ENCODE measurements around the gene GCG. TPM values are rescaled to one million over a fixed set of nuclear protein-coding genes. Genes with fewer than 3 reads are reported as not detected.

Gene GCG
- total and polyA plus RNA-seq, 7 donors, result 0.18 to 0.23 TPM; not detected in 5

- no peaks in the 10 kb centered on the region for H3K36me3 ChIP-seq (ENCODE audit: insufficient read depth in 1 of 2, low read depth in 1 of 2)
- 79 to 85% (median 80%) methylated on average over 2 of the region's 2 CpGs for WGBS, 3 donors
- intact Hi-C loops (cut with DNase I), result loop anchor here in 1 of 2 donors (1.0 kb wide), 1 partner anchor 18 kb away; no protein-coding TSS in a partner anchor
- no peak for DNase-seq
- H3K9me3 ChIP-seq, result no peaks in the 10 kb centered on the region
- no peak for TF ChIP-seq CTCF (IDR thresholded peaks at IDR 0.05)
- ATAC-seq, result no peak
- H3K27ac ChIP-seq, result no peak overlapping the region
- H3K4me3 ChIP-seq, result no peak overlapping the region
- H3K27me3 ChIP-seq (ENCODE audit: insufficient read depth in 3 of 3, low read length in 2 of 3), result no peaks in the 10 kb centered on the region
- H3K4me1 ChIP-seq, result no peaks in the 10 kb centered on the region
These were observed 25.5 kb downstream of the GCG start for GRCh38 chr2:162126527-162126926.

GRCh38 chr2:162126111-162126519, 25.9 kb downstream of the GCG start:
- Histone ChIP-seq H3K27ac (no peak overlapping the region), H3K9me3 (no peaks in the 10 kb centered on the region), H3K36me3 (ENCODE audit: insufficient read depth in 1 of 2, low read depth in 1 of 2) (no peaks in the 10 kb centered on the region), H3K27me3 (ENCODE audit: insufficient read depth in 3 of 3, low read length in 2 of 3) (no peaks in the 10 kb centered on the region), H3K4me1 (no peaks in the 10 kb centered on the region), H3K4me3 (no peak overlapping the region)
- ATAC-seq, result no peak
- intact Hi-C loops (cut with DNase I), result loop anchor here in 1 of 2 donors (1.0 kb wide), 1 partner anchor 18 kb away; no protein-coding TSS in a partner anchor
- DNase-seq, result no peak
- TF ChIP-seq CTCF (IDR thresholded peaks at IDR 0.05), result no peak
- WGBS, 3 donors, result 38 to 62% (median 58%) methylated on average over 1 of the region's 1 CpG

- ATAC-seq (no peak), DNase-seq (no peak)
- H3K27me3 ChIP-seq (ENCODE audit: insufficient read depth in 3 of 3, low read length in 2 of 3), result no peaks in the 10 kb centered on the region
- intact Hi-C loops (cut with DNase I), result loop anchor here in 1 of 2 donors (2.0 kb wide), 1 partner anchor 116 kb away; no protein-coding TSS in a partner anchor
- no peak overlapping the region for H3K27ac ChIP-seq
- no peak for TF ChIP-seq CTCF (IDR thresholded peaks at IDR 0.05)
- 73 to 75% (median 73%) methylated on average over 2 of the region's 2 CpGs for WGBS, 3 donors
- H3K4me1 ChIP-seq, result no peaks in the 10 kb centered on the region
- no peaks in the 10 kb centered on the region for H3K36me3 ChIP-seq (ENCODE audit: insufficient read depth in 1 of 2, low read depth in 1 of 2)
- H3K9me3 ChIP-seq, result no peaks in the 10 kb centered on the region
- H3K4me3 ChIP-seq, result no peak overlapping the region
These were observed 26.9 kb downstream of the GCG start for GRCh38 chr2:162125138-162125537.

GRCh38 chr2:162123806-162124758, 28.0 kb downstream of the GCG start:
- ATAC-seq (peak in 2 of 4 donors; percentile 57 to 72), DNase-seq (no peak)
- WGBS, 3 donors, result 20 to 27% (median 21%) methylated on average over 9 of the region's 9 CpGs
- Histone ChIP-seq H3K36me3 (ENCODE audit: insufficient read depth in 1 of 2, low read depth in 1 of 2) (no peaks in the 10 kb centered on the region), H3K27ac (no peak overlapping the region), H3K27me3 (ENCODE audit: insufficient read depth in 3 of 3, low read length in 2 of 3) (no peaks in the 10 kb centered on the region), H3K4me3 (no peak overlapping the region), H3K4me1 (no peaks in the 10 kb centered on the region), H3K9me3 (no peaks in the 10 kb centered on the region)
- TF ChIP-seq CTCF (IDR thresholded peaks at IDR 0.05), result peak; percentile 91
- intact Hi-C loops (cut with DNase I), result loop anchor here (2.0 to 5.0 kb wide), 3 partner anchors 115 to 537 kb away; no protein-coding TSS in a partner anchor

Data from psoas muscle (tissue), 8 donors.